Activated naive CD8-positive, alpha-beta T cell treated with anti-CD3 and anti-CD28 coated beads, Interleukin-2, amount 50 U/mL, for 16 hours (primary cell): ENCODE results near the gene TRAF3IP1.
A peak's percentile ranks its signal among the peaks of the same experiment; 100 is the strongest.

ENCODE experiments used
- DNase-seq: peaks from one replicate; pipeline ENCODE4 v3.0.0-alpha.2; 2020; ENCODE audit warnings: low read depth, low spot score

The TRAF3IP1 gene

GRCh38 chr2:238287737-238288649 is 32.3 kb upstream of the TRAF3IP1 start, which contains the start of gene PER2:
Gene PER2 (minus strand): TSS chr2:238288610. CDS start chr2:238277936, 10,674 bp downstream.
- DNase-seq: no peak

- peak; percentile 95 for DNase-seq
Measured at GRCh38 chr2:238288650-238289573, 31.4 kb upstream of the TRAF3IP1 start.

- no peak for DNase-seq
Measured at GRCh38 chr2:238289574-238289973, 30.7 kb upstream of the TRAF3IP1 start.

GRCh38 chr2:238290091-238290509 is 30.2 kb upstream of the TRAF3IP1 start:
- no peak for DNase-seq

- no peak for DNase-seq
Measured at GRCh38 chr2:238290715-238291549, 29.4 kb upstream of the TRAF3IP1 start.

GRCh38 chr2:238291550-238292281 is 28.6 kb upstream of the TRAF3IP1 start:
- DNase-seq: no peak

- DNase-seq: no peak
Measured at GRCh38 chr2:238294046-238294392, 26.3 kb upstream of the TRAF3IP1 start.

- DNase-seq: no peak
Measured at GRCh38 chr2:238294393-238295143, 25.8 kb upstream of the TRAF3IP1 start.

GRCh38 chr2:238295144-238296112 is 24.9 kb upstream of the TRAF3IP1 start:
- no peak for DNase-seq

- no peak for DNase-seq
Measured at GRCh38 chr2:238296638-238297457, 23.5 kb upstream of the TRAF3IP1 start.

- no peak for DNase-seq
Measured at GRCh38 chr2:238299803-238300202, 20.5 kb upstream of the TRAF3IP1 start.

GRCh38 chr2:238302087-238302486 is 18.2 kb upstream of the TRAF3IP1 start:
- DNase-seq: no peak

GRCh38 chr2:238302751-238303150 is 17.6 kb upstream of the TRAF3IP1 start:
- DNase-seq: no peak

- no peak for DNase-seq
Measured at GRCh38 chr2:238304116-238304515, 16.2 kb upstream of the TRAF3IP1 start.

- DNase-seq: no peak
Measured at GRCh38 chr2:238305092-238305862, 15.0 kb upstream of the TRAF3IP1 start.

- no peak for DNase-seq
Measured at GRCh38 chr2:238305965-238306671, 14.2 kb upstream of the TRAF3IP1 start.

GRCh38 chr2:238306672-238306998 is 13.7 kb upstream of the TRAF3IP1 start:
- DNase-seq: no peak
